Keratinocyte (primary cell): ENCODE data around the gene CEBPE. TPM values are rescaled to one million over a fixed set of nuclear protein-coding genes. Genes with fewer than 3 reads are reported as not detected.

Experiments used
- DNase-seq: peaks from one replicate; pipeline ENCODE4 v3.0.0-alpha.2; 2011; ENCODE audit warnings: low read depth, missing footprints, low spot score
- FAIRE-seq: peaks from 2 replicates; lab custom pipeline; 2011; peaks lifted over from hg19 to GRCh38; lab: Jason Lieb, UNC
- H2AFZ ChIP-seq: 2 replicates; pipeline ENCODE4 v1.6.0; 2012; ENCODE audit warnings: low read length, control low read depth, inconsistent platforms; ENCODE audit not compliant: control insufficient read depth
- H3K27ac ChIP-seq: 2 replicates; pipeline ENCODE4 v1.5.1; 2011; ENCODE audit warnings: low read length; ENCODE audit not compliant: control insufficient read depth, insufficient read depth
- H3K27me3 ChIP-seq: 3 replicates; pipeline ENCODE4 v1.6.0; 2011; ENCODE audit warnings: low read length; ENCODE audit not compliant: control insufficient read depth, insufficient read depth; ENCODE audit errors: extremely low read depth
- H3K36me3 ChIP-seq, 2 experiments: 2 replicates in 1 of 2; 3 replicates in 1 of 2; pipeline ENCODE4 v1.5.1; 2011; ENCODE audit warnings: low read length in 2 of 2, mild to moderate bottlenecking in 1 of 2; ENCODE audit not compliant: control insufficient read depth in 2 of 2, insufficient read depth in 2 of 2; ENCODE audit errors: extremely low read depth in 1 of 2
- H3K4me1 ChIP-seq: 3 replicates; pipeline ENCODE4 v1.5.1; 2011; ENCODE audit warnings: low read length; ENCODE audit not compliant: control insufficient read depth, insufficient read depth; ENCODE audit errors: extremely low read depth
- H3K4me2 ChIP-seq: 3 replicates; pipeline ENCODE4 v1.6.0; 2011; ENCODE audit warnings: low read depth, low read length; ENCODE audit not compliant: control insufficient read depth, insufficient read depth; ENCODE audit errors: extremely low read depth
- H3K4me3 ChIP-seq, 3 experiments: fragments of 200-600 bp in 1 of 3; sonication (generic) in 1 of 3; 2 replicates in 2 of 3; 3 replicates in 1 of 3; pipeline ENCODE4 v1.5.1; 2011 to 2016; ENCODE audit warnings: low read length in 3 of 3, mild to moderate bottlenecking in 3 of 3, control low read depth in 2 of 3, inconsistent platforms in 1 of 3, low read depth in 1 of 3, mixed read lengths in 1 of 3, mixed run types in 1 of 3, moderate library complexity in 1 of 3; ENCODE audit not compliant: control insufficient read depth in 2 of 3, insufficient read depth in 2 of 3; ENCODE audit errors: extremely low read depth in 1 of 3
- H3K79me2 ChIP-seq: 2 replicates; pipeline ENCODE4 v1.6.0; 2012; ENCODE audit warnings: low read length; ENCODE audit not compliant: control insufficient read depth, insufficient read depth
- H3K9ac ChIP-seq: 3 replicates; pipeline ENCODE4 v1.6.0; 2011; ENCODE audit warnings: low read length; ENCODE audit not compliant: control insufficient read depth, insufficient read depth; ENCODE audit errors: extremely low read depth
- H3K9me1 ChIP-seq: 3 replicates; pipeline ENCODE4 v1.6.0; 2011; ENCODE audit warnings: low read length; ENCODE audit not compliant: control insufficient read depth, insufficient read depth; ENCODE audit errors: extremely low read depth
- H3K9me3 ChIP-seq: 2 replicates; pipeline ENCODE4 v1.5.1; 2012; ENCODE audit warnings: low read depth, low read length; ENCODE audit not compliant: control insufficient read depth
- H4K20me1 ChIP-seq: 3 replicates; pipeline ENCODE4 v1.6.0; 2011; ENCODE audit warnings: low read length; ENCODE audit not compliant: control insufficient read depth, insufficient read depth; ENCODE audit errors: extremely low read depth
- EZH2 ChIP-seq: IDR thresholded peaks from one replicate; pipeline ENCODE4 v1.6.1; 2012; ENCODE audit warnings: inconsistent platforms, mild to moderate bottlenecking, low read length, moderate library complexity
- dilution Hi-C: fragments of 300-500 bp; cut with MboI; formaldehyde crosslinking; loops from one replicate; pipeline ENCODE4 v1.7.0; 2020; ENCODE audit warnings: low sequenced_read_pairs; ENCODE audit not compliant: extremely low pct_ligation_motif_present
- polyA plus RNA-seq, 5 experiments: library from polyadenylated mRNA; depleted of rRNA in 3 of 5; stranded (reverse) in 3 of 5; stranded (forward) in 1 of 5; unstranded in 1 of 5; fragments of >200 nt; gene quantifications; 1 replicate in 1 of 5; 2 replicates in 3 of 5; 3 replicates in 1 of 5; pipeline versions ENCODE4 v1.2.1 to v1.2.3, GENCODE V29; 2011 to 2012; ENCODE audit warnings: missing spikeins in 2 of 5, low read depth in 1 of 5, low replicate concordance in 1 of 5
- TF ChIP-seq, protein P1 (sequence below), 3 experiments: IDR thresholded peaks in 1 of 3; conservative IDR thresholded peaks in 1 of 3; optimal IDR thresholded peaks in 1 of 3; 2 replicates in 2 of 3; 3 replicates in 1 of 3; pipeline versions ENCODE3 to v1.5.1; 2011; ENCODE audit warnings: low read length in 3 of 3, mild to moderate bottlenecking in 3 of 3, moderate library complexity in 2 of 3, control low read depth in 1 of 3, inconsistent platforms in 1 of 3; ENCODE audit not compliant: insufficient read depth in 2 of 3; ENCODE audit errors: extremely low read depth in 1 of 3

Gene CEBPE
- polyA plus RNA-seq, 1 donor (not counting 4 experiments of a cell fraction or from before 2014, with no cell fraction given) = not detected

GRCh38 chr14:23080474-23080873, 38.6 kb downstream of the CEBPE start:
- H3K4me2 ChIP-seq = no peak overlapping the region
- H3K79me2 ChIP-seq = peaks cover 4% of the 10 kb centered on the region
- H4K20me1 ChIP-seq = no peaks in the 10 kb centered on the region

GRCh38 chr14:23079716-23080115, 39.3 kb downstream of the CEBPE start:
- Histone ChIP-seq H4K20me1 (no peaks in the 10 kb centered on the region), H3K9me1 (no peaks in the 10 kb centered on the region), H3K9ac (no peak overlapping the region), H3K4me1 (peaks cover 15% of the 10 kb centered on the region), H3K27me3 (no peaks in the 10 kb centered on the region), H3K79me2 (peaks cover 4% of the 10 kb centered on the region), H3K4me2 (no peak overlapping the region), H3K27ac (no peak overlapping the region), H3K4me3 (no peak overlapping the region), H3K36me3 (peaks cover 21 to 60% of the 10 kb centered on the region in 2 experiments), H2AFZ (no peak overlapping the region), H3K9me3 (no peaks in the 10 kb centered on the region)
- dilution Hi-C loops = no loop called here
- TF ChIP-seq, protein P1, sequence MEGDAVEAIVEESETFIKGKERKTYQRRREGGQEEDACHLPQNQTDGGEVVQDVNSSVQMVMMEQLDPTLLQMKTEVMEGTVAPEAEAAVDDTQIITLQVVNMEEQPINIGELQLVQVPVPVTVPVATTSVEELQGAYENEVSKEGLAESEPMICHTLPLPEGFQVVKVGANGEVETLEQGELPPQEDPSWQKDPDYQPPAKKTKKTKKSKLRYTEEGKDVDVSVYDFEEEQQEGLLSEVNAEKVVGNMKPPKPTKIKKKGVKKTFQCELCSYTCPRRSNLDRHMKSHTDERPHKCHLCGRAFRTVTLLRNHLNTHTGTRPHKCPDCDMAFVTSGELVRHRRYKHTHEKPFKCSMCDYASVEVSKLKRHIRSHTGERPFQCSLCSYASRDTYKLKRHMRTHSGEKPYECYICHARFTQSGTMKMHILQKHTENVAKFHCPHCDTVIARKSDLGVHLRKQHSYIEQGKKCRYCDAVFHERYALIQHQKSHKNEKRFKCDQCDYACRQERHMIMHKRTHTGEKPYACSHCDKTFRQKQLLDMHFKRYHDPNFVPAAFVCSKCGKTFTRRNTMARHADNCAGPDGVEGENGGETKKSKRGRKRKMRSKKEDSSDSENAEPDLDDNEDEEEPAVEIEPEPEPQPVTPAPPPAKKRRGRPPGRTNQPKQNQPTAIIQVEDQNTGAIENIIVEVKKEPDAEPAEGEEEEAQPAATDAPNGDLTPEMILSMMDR (optimal IDR thresholded peaks at IDR 0.05 in 1 of 3, IDR thresholded peaks at IDR 0.05 in 1 of 3, conservative IDR thresholded peaks at IDR 0.05 in 1 of 3; ENCODE audit: extremely low read depth in 1 of 3, insufficient read depth in 2 of 3, low read length in 3 of 3) = no peak
- no peak for TF ChIP-seq EZH2
- FAIRE-seq = no peak
- no peak for DNase-seq

More at GRCh38 chr14:23080474-23080873, 38.6 kb downstream of the CEBPE start:
- TF ChIP-seq, protein P1 (optimal IDR thresholded peaks at IDR 0.05 in 1 of 3, IDR thresholded peaks at IDR 0.05 in 1 of 3, conservative IDR thresholded peaks at IDR 0.05 in 1 of 3; ENCODE audit: extremely low read depth in 1 of 3, insufficient read depth in 2 of 3, low read length in 3 of 3) = no peak
- TF ChIP-seq EZH2 = no peak
- Histone ChIP-seq H2AFZ (no peak overlapping the region), H3K9me3 (no peaks in the 10 kb centered on the region), H3K27ac (no peak overlapping the region), H3K9ac (no peak overlapping the region), H3K9me1 (no peaks in the 10 kb centered on the region), H3K4me1 (peaks cover 15% of the 10 kb centered on the region), H3K27me3 (no peaks in the 10 kb centered on the region), H3K36me3 (peaks cover 21 to 60% of the 10 kb centered on the region in 2 experiments), H3K4me3 (no peak overlapping the region)
- FAIRE-seq (no peak), DNase-seq (no peak)
- dilution Hi-C loops = no loop called here
